Measurements from ENCODE around the gene F8A1.
"Not testable (repeated sequence)": the region's sequence is repeated elsewhere in the genome, so short reads cannot be mapped to it uniquely, and the experiment has no call there.

The F8A1 gene

GRCh38 chrX:154886069-154886788 lies at the start of gene F8A1:
Gene F8A1, plus strand, starts transcription at chrX:154886355. Its CDS starts 20 bp downstream, at chrX:154886375.
- DNase-seq, result not testable (repeated sequence)

GRCh38 chrX:154840856-154841255 lies 45.3 kb upstream of the F8A1 start:
- peak; percentile 60 for DNase-seq

GRCh38 chrX:154850957-154851611 lies 35.1 kb upstream of the F8A1 start:
- DNase-seq, result no peak

GRCh38 chrX:154855256-154855655 lies 30.9 kb upstream of the F8A1 start:
- no peak for DNase-seq

GRCh38 chrX:154868522-154868921 lies 17.6 kb upstream of the F8A1 start:
- not testable (repeated sequence) for DNase-seq

GRCh38 chrX:154873329-154873728 lies 12.8 kb upstream of the F8A1 start:
- no peak for DNase-seq

- not testable (repeated sequence) for DNase-seq
Measured at GRCh38 chrX:154884069-154884468, 2.1 kb upstream of the F8A1 start.

- DNase-seq, result not testable (repeated sequence)
Measured at GRCh38 chrX:154885057-154885456, 1.1 kb upstream of the F8A1 start.

- DNase-seq, result not testable (repeated sequence)
Measured at GRCh38 chrX:154885549-154885948, 606 bp upstream of the F8A1 start.

- DNase-seq, result not testable (repeated sequence)
Measured at GRCh38 chrX:154886789-154887221, 650 bp downstream of the F8A1 start.

GRCh38 chrX:154890990-154891639 lies 5.0 kb downstream of the F8A1 start:
- peak; percentile 77 for DNase-seq

- no peak for DNase-seq
Measured at GRCh38 chrX:154892296-154892695, 6.1 kb downstream of the F8A1 start.

- DNase-seq, result no peak
Measured at GRCh38 chrX:154900323-154900722, 14.2 kb downstream of the F8A1 start.

GRCh38 chrX:154902408-154902807 lies 16.3 kb downstream of the F8A1 start:
- no peak for DNase-seq

GRCh38 chrX:154908821-154909220 lies 22.7 kb downstream of the F8A1 start:
- no peak for DNase-seq

- not testable (repeated sequence) for DNase-seq
Measured at GRCh38 chrX:154910048-154910447, 23.9 kb downstream of the F8A1 start.

- not testable (repeated sequence) for DNase-seq
Measured at GRCh38 chrX:154910528-154910927, 24.4 kb downstream of the F8A1 start.

- no peak for DNase-seq
Measured at GRCh38 chrX:154914052-154914451, 27.9 kb downstream of the F8A1 start.

- peak; percentile 74 for DNase-seq
Measured at GRCh38 chrX:154918060-154918483, 31.9 kb downstream of the F8A1 start.

GRCh38 chrX:154924771-154925170 lies 38.6 kb downstream of the F8A1 start:
- not testable (repeated sequence) for DNase-seq
